GM12874 (cell line): Measurements from ENCODE around the gene EXOC4.

Source experiments
- CTCF ChIP-seq: IDR thresholded peaks from 2 replicates; pipeline ENCODE4 v1.5.1; 2011; ENCODE audit warnings: low read depth, mild to moderate bottlenecking, control low read depth, low read length, moderate library complexity; ENCODE audit not compliant: insufficient read depth

EXOC4 gene

GRCh38 chr7:133284092-133284491 lies 31.2 kb downstream of the EXOC4 start:
- no peak for TF ChIP-seq CTCF

DNA sequence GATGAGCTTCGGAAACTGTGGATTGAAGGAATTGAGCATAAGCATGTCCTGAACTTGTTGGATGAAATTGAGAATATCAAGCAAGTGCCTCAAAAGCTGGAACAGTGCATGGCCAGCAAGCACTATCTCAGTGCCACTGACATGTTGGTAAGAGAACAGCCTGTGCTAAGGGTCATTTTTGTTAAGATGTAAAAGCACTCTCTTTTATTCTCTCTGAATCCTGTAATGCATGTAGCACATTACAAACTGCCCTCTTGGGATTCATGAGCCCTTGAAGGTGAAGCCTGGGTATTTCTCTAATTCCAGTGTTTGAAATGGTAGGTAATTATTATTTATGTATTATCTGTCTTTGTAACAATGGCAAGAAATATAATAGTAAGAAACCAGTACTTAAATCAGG lies 36.1 kb downstream of the EXOC4 start:
- no peak for TF ChIP-seq CTCF

DNA sequence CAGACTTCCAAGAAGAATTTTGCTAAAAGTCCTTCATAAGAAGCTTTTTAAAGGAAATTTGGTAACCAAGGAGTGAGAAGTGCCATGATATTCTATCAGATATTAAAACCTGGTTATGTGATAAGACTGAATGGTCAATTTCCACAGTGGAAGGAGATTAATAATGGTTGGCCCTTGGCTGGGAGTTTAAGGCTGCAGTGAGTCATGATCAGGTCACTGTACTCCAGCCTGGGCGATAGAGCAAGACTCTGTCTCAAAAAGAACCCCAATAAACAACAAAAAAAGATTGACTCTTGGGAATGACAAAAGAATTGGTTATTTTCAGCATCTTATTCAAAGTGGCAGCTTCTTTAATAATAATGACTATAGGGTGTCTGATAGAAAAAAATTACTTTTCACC lies 37.2 kb downstream of the EXOC4 start:
- no peak for TF ChIP-seq CTCF

GRCh38 chr7:133290676-133291333 lies 37.9 kb downstream of the EXOC4 start:
- TF ChIP-seq CTCF = no peak

GRCh38 chr7:133292631-133293030 lies 39.8 kb downstream of the EXOC4 start:
- no peak for TF ChIP-seq CTCF

GRCh38 chr7:133293384-133294160 lies 40.7 kb downstream of the EXOC4 start:
- no peak for TF ChIP-seq CTCF

- no peak for TF ChIP-seq CTCF
Measured at GRCh38 chr7:133294234-133294633, 41.4 kb downstream of the EXOC4 start.
